GM19452 (cell line): ENCODE data around the gene THSD4.

Experiments
- ATAC-seq: cut with Tn5 transposase; IDR thresholded peaks from one replicate; pipeline ENCODE4 v1.9.1; 2021; ENCODE audit not compliant: unreplicated experiment

THSD4 gene

GRCh38 chr15:71756599-71757352, 641.5 kb downstream of the THSD4 start:
- no peak for ATAC-seq

GRCh38 chr15:71757741-71758530, 642.7 kb downstream of the THSD4 start:
- ATAC-seq = no peak

GRCh38 chr15:71758711-71759110, 643.4 kb downstream of the THSD4 start:
- no peak for ATAC-seq

GRCh38 chr15:71760852-71761251, 645.6 kb downstream of the THSD4 start:
- no peak for ATAC-seq

- ATAC-seq = no peak
Observed at GRCh38 chr15:71761649-71762048, 646.4 kb downstream of the THSD4 start.

- no peak for ATAC-seq
Observed at GRCh38 chr15:71768184-71768583, 652.9 kb downstream of the THSD4 start.

GRCh38 chr15:71773206-71773859, 658.1 kb downstream of the THSD4 start:
- ATAC-seq = no peak

- ATAC-seq = no peak
Observed at GRCh38 chr15:71775856-71776255, 660.6 kb downstream of the THSD4 start.

GRCh38 chr15:71776304-71776703, 661.0 kb downstream of the THSD4 start:
- ATAC-seq = no peak

GRCh38 chr15:71777216-71777943, 662.1 kb downstream of the THSD4 start:
- ATAC-seq = no peak

- no peak for ATAC-seq
Observed at GRCh38 chr15:71779073-71779797, 664.0 kb downstream of the THSD4 start.

- ATAC-seq = no peak
Observed at GRCh38 chr15:71780115-71780976, 665.1 kb downstream of the THSD4 start.

- no peak for ATAC-seq
Observed at GRCh38 chr15:71781179-71781964, 666.1 kb downstream of the THSD4 start.

- ATAC-seq = no peak
Observed at GRCh38 chr15:71781965-71782265, 666.6 kb downstream of the THSD4 start.

- ATAC-seq = no peak
Observed at GRCh38 chr15:71782422-71783165, 667.3 kb downstream of the THSD4 start.

- ATAC-seq = no peak
Observed at GRCh38 chr15:71784719-71785118, 669.4 kb downstream of the THSD4 start.

GRCh38 chr15:71785996-71786395, 670.7 kb downstream of the THSD4 start:
- ATAC-seq = no peak

GRCh38 chr15:71786673-71787072, 671.4 kb downstream of the THSD4 start:
- no peak for ATAC-seq
